Epithelial cell of esophagus (primary cell): ENCODE data around the gene C1orf35.
A peak's percentile ranks its signal among the peaks of the same experiment; 100 is the strongest.

Experiments used
- DNase-seq: peaks from one replicate; pipeline ENCODE4 v3.0.0; 2010; ENCODE audit warnings: low read depth
- H3K4me3 ChIP-seq: 2 replicates; pipeline ENCODE4 v1.5.1; 2011; ENCODE audit warnings: mild to moderate bottlenecking, low read length, control low read depth
- CTCF ChIP-seq: IDR thresholded peaks from 2 replicates; pipeline ENCODE4 v1.5.1; 2011; ENCODE audit warnings: low read depth, mild to moderate bottlenecking, low read length, control low read depth, inconsistent platforms; ENCODE audit not compliant: insufficient read depth; ENCODE audit errors: missing control alignments

Gene C1orf35

GRCh38 chr1:228141226-228142044, 38.3 kb upstream of the C1orf35 start:
- H3K4me3 ChIP-seq = peak overlapping the region; percentile 95
- no peak for TF ChIP-seq CTCF
- DNase-seq = peak; percentile 29

- TF ChIP-seq CTCF = no peak
- no peak for DNase-seq
- H3K4me3 ChIP-seq = peak overlapping the region; percentile 95
Measured at GRCh38 chr1:228140724-228141225, 37.6 kb upstream of the C1orf35 start.

DNA sequence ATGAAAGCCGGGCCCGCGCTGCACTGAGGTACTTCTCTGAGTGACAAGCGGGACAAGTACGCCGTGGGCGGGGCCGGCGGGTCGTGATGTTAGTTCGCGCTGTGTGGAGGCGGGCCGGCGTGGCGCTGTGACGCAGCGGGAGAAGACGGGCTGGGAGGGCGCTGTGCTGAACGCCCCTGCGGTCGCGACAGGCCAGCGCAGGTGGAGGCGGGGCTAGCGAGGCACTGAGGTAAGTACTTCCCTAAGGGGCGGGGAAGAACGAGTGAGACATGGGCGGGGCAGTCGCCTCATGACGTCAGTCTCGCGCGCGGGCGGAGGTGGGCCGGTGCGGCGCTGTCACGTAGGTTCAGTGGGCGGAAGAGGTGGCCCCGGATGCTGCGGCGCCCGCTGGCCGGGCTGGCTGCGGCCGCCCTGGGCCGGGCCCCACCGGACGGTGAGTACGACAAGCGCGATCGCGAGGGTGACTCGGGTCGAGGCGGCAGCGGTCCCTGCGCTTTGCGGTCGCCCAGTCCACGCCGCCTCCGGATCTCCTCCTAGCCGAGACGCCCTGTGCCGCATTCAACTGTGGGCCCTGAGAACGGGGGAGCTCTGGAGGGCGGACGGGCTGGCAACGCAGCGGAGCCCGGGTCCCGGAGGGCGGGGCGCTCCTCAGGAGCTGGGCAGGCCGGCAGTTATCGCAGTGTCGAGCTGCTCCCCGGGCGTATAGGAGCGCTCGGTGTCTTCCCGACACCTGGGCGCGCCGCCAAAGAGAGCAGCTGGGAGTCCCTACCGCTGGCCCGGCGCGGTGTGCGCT, 37.0 kb upstream of the C1orf35 start, which contains the start of gene GUK1:
Gene GUK1 (plus strand): TSS at position 349 of the 793 bp plus-strand sequence. CDS start 24 bp downstream, at position 373.
- peak; percentile 100 for DNase-seq
- peak within 1 kb of the TSS; percentile 95 for H3K4me3 ChIP-seq
- peak; percentile 19 for TF ChIP-seq CTCF

- TF ChIP-seq CTCF = no peak
- no peak for DNase-seq
- peak overlapping the region; percentile 71 for H3K4me3 ChIP-seq
Measured at GRCh38 chr1:228139406-228139930, 36.3 kb upstream of the C1orf35 start.

- no peak for TF ChIP-seq CTCF
- H3K4me3 ChIP-seq = no peak overlapping the region
Measured at GRCh38 chr1:228136901-228137300, 33.8 kb upstream of the C1orf35 start.

DNA sequence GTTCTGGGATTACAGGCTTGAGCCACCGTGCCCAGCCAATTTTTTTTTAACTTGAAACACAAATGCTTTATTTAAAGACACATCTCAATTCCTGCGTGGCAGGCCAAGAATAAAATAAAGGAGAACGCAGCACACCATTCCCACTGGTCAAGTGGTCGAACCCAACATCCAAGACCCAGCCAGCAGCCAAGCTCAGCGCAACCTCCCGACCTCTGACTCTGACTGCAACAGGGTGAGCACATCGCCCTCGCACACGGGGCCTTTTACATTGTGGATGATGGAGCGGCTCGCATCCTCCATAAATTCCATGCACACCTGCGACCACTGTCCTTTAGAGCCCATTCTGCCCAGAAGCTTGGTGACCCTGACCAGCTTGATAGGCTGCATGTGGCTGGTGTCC, 31.5 kb upstream of the C1orf35 start:
- no peak for DNase-seq

More at GRCh38 chr1:228136901-228137300, 33.8 kb upstream of the C1orf35 start:
- DNase-seq = peak; percentile 35

More for the DNA sequence above, 31.5 kb upstream of the C1orf35 start:
- TF ChIP-seq CTCF = no peak
- H3K4me3 ChIP-seq = no peak overlapping the region
